HG03097 (cell line): Measurements from ENCODE around the gene TSHZ1.

Experiments
- ATAC-seq: cut with Tn5 transposase; IDR thresholded peaks from one replicate; pipeline ENCODE4 v1.9.1; 2021; ENCODE audit not compliant: unreplicated experiment, low FRiP score

Gene TSHZ1

GRCh38 chr18:75335511-75335910, 124.9 kb downstream of the TSHZ1 start:
- no peak for ATAC-seq

GRCh38 chr18:75336767-75337166, 126.2 kb downstream of the TSHZ1 start:
- ATAC-seq, result no peak

- ATAC-seq, result no peak
These were observed 126.8 kb downstream of the TSHZ1 start for GRCh38 chr18:75337348-75337747.

- no peak for ATAC-seq
These were observed 128.0 kb downstream of the TSHZ1 start for GRCh38 chr18:75338631-75339030.
